HepG2 (cell line): Measurements from ENCODE around the gene TNFSF9. TPM values are rescaled to one million over a fixed set of nuclear protein-coding genes. Genes with fewer than 3 reads are reported as not detected.
"Not testable (repeated sequence)": the region's sequence is repeated elsewhere in the genome, so short reads cannot be mapped to it uniquely, and the experiment has no call there.

ENCODE experiments used
- ATAC-seq: fragments of 200-7000 bp; cut with Tn5 transposase; 3 replicates; pipeline ENCODE4 v1.9.1; 2020; ENCODE audit warnings: mild to moderate bottlenecking, moderate library complexity
- BruUV-seq: library from RNA; stranded (reverse); fragments of 400-500 nt; replicated peaks from 2 replicates; lab custom pipeline; 2021; lab: Mats Ljungman, UMichigan
- CTCF ChIA-PET: fragments of 300-600 bp; formaldehyde crosslinking; extraction: SDS; loops from one replicate; lab custom pipeline; 2021; ENCODE audit warnings: low total read pairs, inconsistent platforms, low intra/inter-chr PET ratio; lab: Yijun Ruan, JAX
- POLR2A ChIA-PET: fragments of 350-600 bp; sonication (Branson Sonifier 250); formaldehyde crosslinking; loops from one replicate; lab custom pipeline; 2020; ENCODE audit warnings: antibody characterized with exemption, inconsistent platforms; lab: Yijun Ruan, JAX
- DNase-seq: peaks from one replicate; pipeline ENCODE4 v3.0.0-alpha.2; 2015; ENCODE audit warnings: low spot score
- FAIRE-seq: peaks from 3 replicates; lab custom pipeline; 2011; peaks lifted over from hg19 to GRCh38; lab: Jason Lieb, UNC
- H2AFZ ChIP-seq: one replicate; pipeline ENCODE4 v1.6.1; 2011; ENCODE audit warnings: low read length, inconsistent platforms
- H3K27ac ChIP-seq: fragments of 300-600 bp; 3 replicates; pipeline ENCODE4 v1.8.0; 2011; ENCODE audit warnings: mixed run types, mild to moderate bottlenecking, mixed read lengths, low read length, inconsistent platforms; ENCODE audit not compliant: insufficient read depth; ENCODE audit errors: extremely low read length
- H3K27me3 ChIP-seq, 2 experiments: fragments of 200-600 bp in 1 of 2; 2 replicates in 1 of 2; 3 replicates in 1 of 2; pipeline versions ENCODE4 v1.6.0 to v1.8.0; 2011; ENCODE audit warnings: low read length in 2 of 2, mild to moderate bottlenecking in 2 of 2, moderate library complexity in 2 of 2, inconsistent platforms in 1 of 2; ENCODE audit not compliant: insufficient read depth in 2 of 2, control insufficient read depth in 1 of 2
- H3K36me3 ChIP-seq, 2 experiments: fragments of 200-600 bp in 1 of 2; replicated peaks in 1 of 2; 2 replicates in 1 of 2; 3 replicates in 1 of 2; pipeline versions ENCODE4 v1.5.1 to v1.8.0; 2011; ENCODE audit warnings: low read length in 2 of 2, inconsistent platforms in 1 of 2; ENCODE audit not compliant: insufficient read depth in 2 of 2, control insufficient read depth in 1 of 2
- H3K4me1 ChIP-seq: 2 replicates; pipeline ENCODE4 v1.5.1; 2012; ENCODE audit warnings: low read length, inconsistent platforms; ENCODE audit not compliant: insufficient read depth
- H3K4me2 ChIP-seq: 2 replicates; pipeline ENCODE4 v1.6.0; 2011; ENCODE audit warnings: low read depth, low read length, inconsistent platforms
- H3K4me3 ChIP-seq, 3 experiments: fragments of 200-600 bp in 1 of 3; sonication (generic), shearing (Covaris generic) in 1 of 3; replicated peaks in 1 of 3; 2 replicates each; pipeline ENCODE4 v1.5.1; 2011 to 2016; ENCODE audit warnings: low read length in 3 of 3, inconsistent platforms in 2 of 3, low read depth in 2 of 3, mild to moderate bottlenecking in 2 of 3, control low read depth in 1 of 3, mixed read lengths in 1 of 3; ENCODE audit not compliant: insufficient read depth in 1 of 3
- H3K79me2 ChIP-seq: one replicate; pipeline ENCODE4 v1.6.1; 2011; ENCODE audit warnings: low read length, inconsistent platforms; ENCODE audit not compliant: insufficient read depth
- H3K9ac ChIP-seq: 2 replicates; pipeline ENCODE4 v1.6.0; 2011; ENCODE audit warnings: mild to moderate bottlenecking, low read depth, low read length, inconsistent platforms; ENCODE audit not compliant: insufficient read depth
- H3K9me3 ChIP-seq: 2 replicates; pipeline ENCODE4 v1.5.1; 2012; ENCODE audit warnings: mild to moderate bottlenecking, low read length
- H4K20me1 ChIP-seq: 2 replicates; pipeline ENCODE4 v1.6.0; 2011; ENCODE audit warnings: inconsistent platforms, mild to moderate bottlenecking, low read length, moderate library complexity; ENCODE audit not compliant: insufficient read depth
- KLF9 ChIP-seq: IDR thresholded peaks from 2 replicates; pipeline ENCODE4 v1.6.1; 2016; ENCODE audit warnings: low read depth
- ZBTB8A ChIP-seq: sonication (generic); formaldehyde crosslinking; IDR thresholded peaks from 2 replicates; pipeline ENCODE4 v1.4.0; 2020; ENCODE audit warnings: mild to moderate bottlenecking, low read depth, missing genetic modification reagents, borderline replicate concordance
- ZNF768 ChIP-seq: sonication (generic); formaldehyde crosslinking; IDR thresholded peaks from 2 replicates; pipeline ENCODE4 v1.4.0; 2020; ENCODE audit warnings: missing genetic modification reagents
- WGBS: methylation state at CpG from one replicate; pipeline ENCODE4 v1.1.6; 2017; ENCODE audit warnings: low lambda C conversion rate; 5-methylcytosine and 5-hydroxymethylcytosine counted together
- in situ Hi-C: cut with HindIII; loops from 2 replicates; pipeline ENCODE4 v1.10.0; 2017; ENCODE audit warnings: low pct_unique_long_range_greater_than_20kb; ENCODE audit not compliant: extremely low pct_ligation_motif_present
- intact Hi-C: fragments of 100-400 bp; cut with micrococcal nuclease; formaldehyde crosslinking; loops from one replicate; pipeline ENCODE4 v1.10.0; 2022; ENCODE audit not compliant: unreplicated experiment
- polyA plus RNA-seq, 8 experiments: library from polyadenylated mRNA; depleted of rRNA in 3 of 8; stranded (reverse) in 7 of 8; unstranded in 1 of 8; fragments of >200 nt; fragmentation: Illumina TruSeq in 4 of 8; extraction: Trizol in 4 of 8; gene quantifications; 2 replicates each; pipeline versions ENCODE4 v1.2.1 to v1.2.3, GENCODE V29; 2011 to 2016; ENCODE audit warnings: low read depth in 4 of 8, missing spikeins in 1 of 8, mixed read lengths in 1 of 8; ENCODE audit not compliant: insufficient read depth in 1 of 8
- total RNA-seq, 5 experiments: library from RNA; depleted of rRNA; stranded (reverse); fragments of >200 nt; fragmentation: Illumina TruSeq; extraction: Trizol; gene quantifications; 2 replicates each; pipeline ENCODE4 v1.2.3, GENCODE V29; 2016; ENCODE audit warnings: low read depth in 1 of 5
- TF ChIP-seq, protein P1 (sequence below): sonication (generic); formaldehyde crosslinking; IDR thresholded peaks from 2 replicates; pipeline ENCODE4 v1.4.0; 2020; ENCODE audit warnings: missing genetic modification reagents, mild to moderate bottlenecking, borderline replicate concordance

TNFSF9 gene
- total and polyA plus RNA-seq, 2 of the 13 experiments (the other 11 are each of a cell fraction or from before 2014, with no cell fraction given), result 1.0 to 1.8 TPM

DNA sequence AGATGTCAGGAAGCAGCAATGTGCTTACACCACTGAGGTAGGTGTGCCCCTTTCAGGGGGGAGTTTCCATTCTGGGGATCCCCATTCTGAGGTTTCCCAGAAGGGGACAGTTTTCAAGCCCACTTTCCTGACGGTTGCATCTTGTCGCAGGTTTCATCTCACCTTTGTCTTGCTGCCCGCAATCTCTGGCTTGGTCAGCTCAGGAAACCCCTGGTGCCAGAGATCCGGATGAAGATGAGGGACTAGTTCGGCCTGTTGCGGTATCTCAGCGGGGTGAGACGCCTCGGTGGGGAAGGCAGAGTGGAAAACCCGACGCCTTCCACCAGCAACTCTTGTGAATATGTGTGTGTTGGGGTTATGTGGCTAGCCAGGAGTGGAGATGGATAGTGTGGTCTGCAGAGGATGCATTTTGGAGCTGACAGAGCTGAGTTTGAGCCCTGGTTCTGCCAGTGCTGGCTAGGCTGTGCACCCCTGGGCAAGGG lies 13.1 kb downstream of the TNFSF9 start:
- Histone ChIP-seq H3K36me3 (no peaks in the 10 kb centered on the region), H3K9me3 (no peaks in the 10 kb centered on the region)
- TF ChIP-seq ZNF768 (CRISPR knock-in tag), result 0 out of 2 replicates have a peak, but pooled peaks have one; percentile 22
- no peak for TF ChIP-seq KLF9 (CRISPR knock-in tag)
- no peak for TF ChIP-seq ZBTB8A (CRISPR knock-in tag)
- TF ChIP-seq, all 625 proteins: peak for 1
- Histone ChIP-seq H2AFZ (no peak overlapping the region), H4K20me1 (no peaks in the 10 kb centered on the region), H3K9ac (no peak overlapping the region), H3K27me3 (no peaks in the 10 kb centered on the region), H3K79me2 (no peaks in the 10 kb centered on the region), H3K4me1 (peaks cover 10% of the 10 kb centered on the region; the same call in 1 of the 2 replicates), H3K27ac (no peak overlapping the region), H3K4me3 (no peak overlapping the region), H3K4me2 (no peak overlapping the region)
- BruUV-seq, result no TSS peak
- CTCF ChIA-PET, result no interaction called here
- no peak for FAIRE-seq
- POLR2A ChIA-PET, result no interaction called here
- DNase-seq, result no peak
- 48% methylated on average over 9 of the region's 11 CpGs for WGBS
- in situ Hi-C loops, result no loop called here
- intact Hi-C loops, result no loop called here
- ATAC-seq, result no peak

DNA sequence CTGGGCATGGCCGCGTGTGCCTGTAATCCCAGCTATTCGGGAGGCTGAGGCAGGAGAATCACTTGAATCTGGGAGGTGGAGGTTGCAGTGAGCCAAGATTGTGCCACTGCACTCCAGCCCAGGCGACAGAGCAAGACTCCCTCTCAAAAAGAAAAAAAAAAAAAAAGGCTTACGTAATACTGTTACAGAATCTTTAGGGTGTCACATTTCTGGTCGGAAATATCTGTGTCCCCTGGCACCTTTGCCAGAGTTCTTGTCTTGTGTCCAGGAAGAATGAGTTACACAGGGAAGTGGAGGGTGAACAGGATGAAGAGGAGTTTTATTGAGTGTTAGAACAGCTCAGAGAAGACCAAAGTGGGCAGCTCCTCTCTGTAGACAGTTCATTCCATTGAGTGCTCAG lies 19.9 kb downstream of the TNFSF9 start:
- H3K36me3 ChIP-seq, H3K4me3 ChIP-seq, DNase-seq, H2AFZ ChIP-seq, H3K27me3 ChIP-seq, CTCF ChIA-PET, H3K9me3 ChIP-seq, H3K4me2 ChIP-seq, intact Hi-C loops, in situ Hi-C loops, ATAC-seq, H3K79me2 ChIP-seq, H3K9ac ChIP-seq, FAIRE-seq, H3K27ac ChIP-seq, H4K20me1 ChIP-seq, BruUV-seq: not testable (repeated sequence)
- TF ChIP-seq, protein P1, sequence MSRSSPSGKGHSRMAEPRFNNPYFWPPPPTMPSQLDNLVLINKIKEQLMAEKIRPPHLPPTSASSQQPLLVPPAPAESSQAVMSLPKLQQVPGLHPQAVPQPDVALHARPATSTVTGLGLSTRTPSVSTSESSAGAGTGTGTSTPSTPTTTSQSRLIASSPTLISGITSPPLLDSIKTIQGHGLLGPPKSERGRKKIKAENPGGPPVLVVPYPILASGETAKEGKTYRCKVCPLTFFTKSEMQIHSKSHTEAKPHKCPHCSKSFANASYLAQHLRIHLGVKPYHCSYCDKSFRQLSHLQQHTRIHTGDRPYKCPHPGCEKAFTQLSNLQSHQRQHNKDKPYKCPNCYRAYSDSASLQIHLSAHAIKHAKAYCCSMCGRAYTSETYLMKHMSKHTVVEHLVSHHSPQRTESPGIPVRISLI (CRISPR knock-in tag), result peak; percentile 47; the same call in 1 of the 2 replicates
- POLR2A ChIA-PET, result interaction anchor here (1.1 kb wide), 1 partner anchor 20 kb away, joined by 4 read pairs; the partner anchor contains the start of gene TNFSF9
- peaks cover 22% of the 10 kb centered on the region; the same call in 1 of the 2 replicates for H3K4me1 ChIP-seq
- WGBS, result 47% methylated on average over 6 of the region's 6 CpGs
